Measurements from ENCODE around the gene RAB15. TPM values are rescaled to one million over a fixed set of nuclear protein-coding genes. Genes with fewer than 3 reads are reported as not detected.

RAB15 gene
- total and polyA plus RNA-seq, 9 of the 15 experiments (the other 6 are each of a cell fraction or from before 2014, with no cell fraction given): 0.09 to 0.30 (median 0.16) TPM; not detected in 2

DNA sequence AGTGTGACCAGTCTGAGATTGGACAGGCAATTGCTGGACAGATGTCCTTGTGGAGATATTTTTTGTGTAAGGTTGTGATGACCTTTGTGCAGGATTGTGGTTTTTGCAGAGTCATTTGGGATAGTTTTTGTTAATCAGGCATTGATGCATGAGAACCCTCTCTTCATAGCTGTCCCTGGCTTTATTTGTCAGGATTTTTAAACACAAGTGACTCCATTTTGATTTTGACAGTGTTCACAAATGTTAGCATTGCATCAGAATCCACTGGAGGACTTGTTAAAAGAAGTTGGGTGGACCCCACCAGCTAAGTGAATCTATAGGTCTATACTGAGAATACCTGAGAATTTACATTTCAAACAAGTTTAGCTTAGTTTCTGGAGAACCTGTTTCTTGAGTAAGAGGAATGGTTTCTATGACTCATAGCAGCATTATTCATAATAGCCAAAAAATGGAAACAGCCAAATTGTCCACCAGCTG, 26.4 kb upstream of the RAB15 start (continued):
- TF ChIP-seq, protein P1, sequence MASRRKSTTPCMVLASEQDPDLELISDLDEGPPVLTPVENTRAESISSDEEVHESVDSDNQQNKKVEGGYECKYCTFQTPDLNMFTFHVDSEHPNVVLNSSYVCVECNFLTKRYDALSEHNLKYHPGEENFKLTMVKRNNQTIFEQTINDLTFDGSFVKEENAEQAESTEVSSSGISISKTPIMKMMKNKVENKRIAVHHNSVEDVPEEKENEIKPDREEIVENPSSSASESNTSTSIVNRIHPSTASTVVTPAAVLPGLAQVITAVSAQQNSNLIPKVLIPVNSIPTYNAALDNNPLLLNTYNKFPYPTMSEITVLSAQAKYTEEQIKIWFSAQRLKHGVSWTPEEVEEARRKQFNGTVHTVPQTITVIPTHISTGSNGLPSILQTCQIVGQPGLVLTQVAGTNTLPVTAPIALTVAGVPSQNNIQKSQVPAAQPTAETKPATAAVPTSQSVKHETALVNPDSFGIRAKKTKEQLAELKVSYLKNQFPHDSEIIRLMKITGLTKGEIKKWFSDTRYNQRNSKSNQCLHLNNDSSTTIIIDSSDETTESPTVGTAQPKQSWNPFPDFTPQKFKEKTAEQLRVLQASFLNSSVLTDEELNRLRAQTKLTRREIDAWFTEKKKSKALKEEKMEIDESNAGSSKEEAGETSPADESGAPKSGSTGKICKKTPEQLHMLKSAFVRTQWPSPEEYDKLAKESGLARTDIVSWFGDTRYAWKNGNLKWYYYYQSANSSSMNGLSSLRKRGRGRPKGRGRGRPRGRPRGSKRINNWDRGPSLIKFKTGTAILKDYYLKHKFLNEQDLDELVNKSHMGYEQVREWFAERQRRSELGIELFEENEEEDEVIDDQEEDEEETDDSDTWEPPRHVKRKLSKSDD (conservative IDR thresholded peaks at IDR 0.05; ENCODE audit: low read length): no peak
- TF ChIP-seq HIVEP1 (CRISPR knock-in tag; IDR thresholded peaks at IDR 0.05) (no peak), TEAD4 (IDR thresholded peaks at IDR 0.05; ENCODE audit: low read length) (no peak), TEAD4 (CRISPR knock-in tag; IDR thresholded peaks at IDR 0.05; ENCODE audit: borderline replicate concordance) (no peak), L3MBTL2 (IDR thresholded peaks at IDR 0.05) (no peak), CTBP1 (IDR thresholded peaks at IDR 0.05; ENCODE audit: borderline replicate concordance) (no peak), ZBTB7A (IDR thresholded peaks at IDR 0.05; ENCODE audit: borderline replicate concordance, control insufficient read depth, low read depth, low read length) (no peak), HMG20A (CRISPR knock-in tag; conservative IDR thresholded peaks at IDR 0.05) (no peak), HOXB6 (CRISPR knock-in tag; IDR thresholded peaks at IDR 0.05; ENCODE audit: borderline replicate concordance) (no peak), ZNF584 (CRISPR knock-in tag; IDR thresholded peaks at IDR 0.05; ENCODE audit: low read depth) (peak; percentile 76; the same call in 1 of the 2 replicates), RBM14 (IDR thresholded peaks at IDR 0.05; ENCODE audit: borderline replicate concordance, insufficient read depth, low read depth, low read length) (no peak), CSDE1 (IDR thresholded peaks at IDR 0.05) (no peak), ARNT (IDR thresholded peaks at IDR 0.05) (no peak), BRCA1 (IDR thresholded peaks at IDR 0.05) (no peak), BRCA1 (CRISPR knock-in tag; IDR thresholded peaks at IDR 0.05) (no peak), FOSL1 (tag; conservative IDR thresholded peaks at IDR 0.05) (peak; percentile 39; the same call in 1 of the 2 replicates), MTA1 (IDR thresholded peaks at IDR 0.05; ENCODE audit: borderline replicate concordance) (no peak), HDAC1 (IDR thresholded peaks at IDR 0.05) (no peak), HMGN3 (IDR thresholded peaks at IDR 0.05; ENCODE audit: borderline replicate concordance, extremely low read depth, insufficient read length, low read depth, low read length) (no peak), RB1 (IDR thresholded peaks at IDR 0.05; ENCODE audit: low read depth) (no peak), CBX1 (IDR thresholded peaks at IDR 0.05; ENCODE audit: low read depth) (no peak), CAMTA2 (CRISPR knock-in tag; conservative IDR thresholded peaks at IDR 0.05) (no peak)
- TF ChIP-seq, protein P2, sequence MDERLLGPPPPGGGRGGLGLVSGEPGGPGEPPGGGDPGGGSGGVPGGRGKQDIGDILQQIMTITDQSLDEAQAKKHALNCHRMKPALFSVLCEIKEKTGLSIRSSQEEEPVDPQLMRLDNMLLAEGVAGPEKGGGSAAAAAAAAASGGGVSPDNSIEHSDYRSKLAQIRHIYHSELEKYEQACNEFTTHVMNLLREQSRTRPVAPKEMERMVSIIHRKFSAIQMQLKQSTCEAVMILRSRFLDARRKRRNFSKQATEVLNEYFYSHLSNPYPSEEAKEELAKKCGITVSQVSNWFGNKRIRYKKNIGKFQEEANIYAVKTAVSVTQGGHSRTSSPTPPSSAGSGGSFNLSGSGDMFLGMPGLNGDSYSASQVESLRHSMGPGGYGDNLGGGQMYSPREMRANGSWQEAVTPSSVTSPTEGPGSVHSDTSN (CRISPR knock-in tag; IDR thresholded peaks at IDR 0.05; ENCODE audit: low read depth): no peak
- TF ChIP-seq, protein P2 (tag; conservative IDR thresholded peaks at IDR 0.05; ENCODE audit: low read depth): 0 out of 2 replicates have a peak, but pooled peaks have one; percentile 19
- TF ChIP-seq, protein P3, sequence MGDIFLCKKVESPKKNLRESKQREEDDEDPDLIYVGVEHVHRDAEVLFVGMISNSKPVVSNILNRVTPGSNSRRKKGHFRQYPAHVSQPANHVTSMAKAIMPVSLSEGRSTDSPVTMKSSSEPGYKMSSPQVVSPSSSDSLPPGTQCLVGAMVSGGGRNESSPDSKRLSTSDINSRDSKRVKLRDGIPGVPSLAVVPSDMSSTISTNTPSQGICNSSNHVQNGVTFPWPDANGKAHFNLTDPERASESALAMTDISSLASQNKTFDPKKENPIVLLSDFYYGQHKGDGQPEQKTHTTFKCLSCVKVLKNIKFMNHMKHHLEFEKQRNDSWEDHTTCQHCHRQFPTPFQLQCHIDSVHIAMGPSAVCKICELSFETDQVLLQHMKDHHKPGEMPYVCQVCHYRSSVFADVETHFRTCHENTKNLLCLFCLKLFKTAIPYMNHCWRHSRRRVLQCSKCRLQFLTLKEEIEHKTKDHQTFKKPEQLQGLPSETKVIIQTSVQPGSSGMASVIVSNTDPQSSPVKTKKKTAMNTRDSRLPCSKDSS (IDR thresholded peaks at IDR 0.05; ENCODE audit: low read depth, partially characterized antibody): no peak
